ENCODE data around the gene HNRNPF.

HNRNPF gene

GRCh38 chr10:43374194-43374593 lies 34.8 kb downstream of the HNRNPF start:
- no peak for DNase-seq

- DNase-seq = no peak
Observed at GRCh38 chr10:43373461-43373860, 35.5 kb downstream of the HNRNPF start.

- DNase-seq = no peak
Observed at GRCh38 chr10:43372765-43373361, 36.1 kb downstream of the HNRNPF start.

- DNase-seq = no peak
Observed at GRCh38 chr10:43371418-43371817, 37.6 kb downstream of the HNRNPF start, which contains the start of gene FXYD4. FXYD4 (plus strand) TSS chr10:43371636; CDS start chr10:43373747, 2,111 bp downstream.

- no peak for DNase-seq
Observed at GRCh38 chr10:43370671-43371215, 38.2 kb downstream of the HNRNPF start.

- DNase-seq = no peak
Observed at GRCh38 chr10:43369921-43370320, 39.1 kb downstream of the HNRNPF start.

GRCh38 chr10:43365001-43365400 lies 44.0 kb downstream of the HNRNPF start:
- no peak for DNase-seq

GRCh38 chr10:43362191-43362839 lies 46.7 kb downstream of the HNRNPF start:
- DNase-seq = peak; percentile 87

- DNase-seq = no peak
Observed at GRCh38 chr10:43361547-43362190, 47.3 kb downstream of the HNRNPF start.

- DNase-seq = no peak
Observed at GRCh38 chr10:43360086-43360485, 48.9 kb downstream of the HNRNPF start.

GRCh38 chr10:43355749-43356371 lies 53.1 kb downstream of the HNRNPF start:
- DNase-seq = no peak

GRCh38 chr10:43354879-43355380 lies 54.1 kb downstream of the HNRNPF start:
- DNase-seq = no peak

GRCh38 chr10:43354330-43354635 lies 54.7 kb downstream of the HNRNPF start:
- DNase-seq = no peak

GRCh38 chr10:43353495-43354329 lies 55.3 kb downstream of the HNRNPF start:
- no peak for DNase-seq

- DNase-seq = no peak
Observed at GRCh38 chr10:43352951-43353350, 56.0 kb downstream of the HNRNPF start.

GRCh38 chr10:43351301-43351700 lies 57.7 kb downstream of the HNRNPF start:
- no peak for DNase-seq

GRCh38 chr10:43350686-43351085 lies 58.3 kb downstream of the HNRNPF start:
- DNase-seq = no peak

GRCh38 chr10:43350156-43350555 lies 58.8 kb downstream of the HNRNPF start:
- DNase-seq = no peak

- DNase-seq = peak; percentile 40
Observed at GRCh38 chr10:43348511-43349312, 60.3 kb downstream of the HNRNPF start.

GRCh38 chr10:43347997-43348396 lies 61.0 kb downstream of the HNRNPF start:
- DNase-seq = no peak

- no peak for DNase-seq
Observed at GRCh38 chr10:43344051-43344450, 64.9 kb downstream of the HNRNPF start.

- no peak for DNase-seq
Observed at GRCh38 chr10:43343126-43343525, 65.9 kb downstream of the HNRNPF start.

Measured in NCI-H510A treated with DMSO at 0.1 percent for 48 hours (cell line).